Measurements from ENCODE around the gene COX7A2.

GRCh38 chr6:75272145-75272840 is 28.7 kb upstream of the COX7A2 start:
- no peak for TF ChIP-seq POLR2A (IDR thresholded peaks at IDR 0.05; ENCODE audit: borderline replicate concordance, extremely low read depth, insufficient read depth, insufficient read length)
- no peak for TF ChIP-seq CTCF (IDR thresholded peaks at IDR 0.05 in 2 of 3, conservative IDR thresholded peaks at IDR 0.05 in 1 of 3; ENCODE audit: borderline replicate concordance in 1 of 3, insufficient read depth in 1 of 3, low read depth in 2 of 3, low read length in 2 of 3)
- TF ChIP-seq ATF3 (IDR thresholded peaks at IDR 0.05), result no peak
- no peak for TF ChIP-seq RAD21 (IDR thresholded peaks at IDR 0.05; ENCODE audit: low read depth)
- no peak for TF ChIP-seq EZH2 (IDR thresholded peaks at IDR 0.05)
- TF ChIP-seq ZNF274 (IDR thresholded peaks at IDR 0.05; ENCODE audit: low read depth, low read length), result no peak
- TF ChIP-seq MAX (IDR thresholded peaks at IDR 0.05), result no peak
